Gastroesophageal sphincter (tissue), 3 donors: ENCODE measurements around the gene NEURL1.

ENCODE experiments used
- CTCF ChIP-seq, 4 experiments: fragments of 200-600 bp in 2 of 4; fragments of 450-650 bp in 2 of 4; sonication (generic) in 1 of 4; IDR thresholded peaks; one replicate each; pipeline ENCODE4 v1.5.1; 2017 to 2019; ENCODE audit warnings: antibody characterized with exemption in 4 of 4, mild to moderate bottlenecking in 2 of 4, moderate library complexity in 2 of 4
- POLR2A ChIP-seq, 2 donors: fragments of 450-650 bp; IDR thresholded peaks; one replicate each; pipeline ENCODE4 v1.6.1; 2017; ENCODE audit warnings: antibody characterized with exemption in 2 of 2, mild to moderate bottlenecking in 2 of 2, moderate library complexity in 1 of 2
- POLR2AphosphoS5 ChIP-seq: sonication (generic); formaldehyde crosslinking; IDR thresholded peaks from one replicate; pipeline ENCODE4 v1.6.1; 2017; ENCODE audit warnings: antibody characterized with exemption

- TF ChIP-seq POLR2A (IDR thresholded peaks at IDR 0.05) = no peak
- no peak for TF ChIP-seq CTCF (IDR thresholded peaks at IDR 0.05)
- TF ChIP-seq POLR2AphosphoS5 = no peak
Observed at GRCh38 chr10:103627111-103627892, 133.8 kb downstream of the NEURL1 start.
